ENCODE data around the gene KLK4. TPM values are rescaled to one million over a fixed set of nuclear protein-coding genes. Genes with fewer than 3 reads are reported as not detected.

KLK4 gene
- total and polyA plus RNA-seq, 2 of the 13 experiments (the other 11 are each of a cell fraction or from before 2014, with no cell fraction given): not detected

DNA sequence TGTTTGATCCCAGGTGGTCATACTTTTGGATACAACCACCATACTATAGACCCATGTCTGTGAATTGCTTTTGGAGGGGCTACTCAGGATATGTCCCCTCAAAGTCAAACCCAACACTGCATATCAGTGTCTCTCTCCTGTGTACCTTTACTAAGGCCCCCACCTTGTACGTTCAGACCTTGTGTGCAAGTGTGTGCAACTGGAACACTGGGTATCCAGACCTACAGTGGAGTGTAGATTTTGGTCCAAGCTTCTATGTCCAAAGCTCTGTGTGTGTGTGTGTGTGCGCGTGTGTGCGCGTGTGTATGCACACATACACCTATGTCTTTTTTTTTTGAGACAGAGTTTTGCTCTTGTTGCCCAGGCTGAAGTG, 20.0 kb downstream of the KLK4 start:
- no peak overlapping the region for H3K4me2 ChIP-seq (ENCODE audit: low read depth, low read length)
- no TSS peak for BruUV-seq (replicated peaks)
- no peaks in the 10 kb centered on the region for H3K4me1 ChIP-seq (ENCODE audit: insufficient read depth, low read length)
- WGBS (ENCODE audit: low lambda C conversion rate): 45% methylated on average over 5 of the region's 5 CpGs
- no peaks in the 10 kb centered on the region for H3K9me3 ChIP-seq (ENCODE audit: low read length)
- H3K27me3 ChIP-seq (ENCODE audit: control insufficient read depth in 1 of 2, insufficient read depth in 2 of 2, low read length in 2 of 2): no peaks in the 10 kb centered on the region; a peak in 1 of 5 replicates
- H3K27ac ChIP-seq (ENCODE audit: extremely low read length, insufficient read depth, low read length): no peak overlapping the region
- in situ Hi-C loops (cut with HindIII; ENCODE audit: extremely low pct_ligation_motif_present, low pct_unique_long_range_greater_than_20kb): no loop called here
- no peaks in the 10 kb centered on the region for H3K36me3 ChIP-seq (replicated peaks in 1 of 2; ENCODE audit: control insufficient read depth in 1 of 2, insufficient read depth in 2 of 2, low read length in 2 of 2)
- DNase-seq (ENCODE audit: low spot score) (no peak), ATAC-seq (no peak), FAIRE-seq (no peak)
- H3K79me2 ChIP-seq (ENCODE audit: insufficient read depth, low read length): no peaks in the 10 kb centered on the region
- POLR2A ChIA-PET: no interaction called here
- H3K9ac ChIP-seq (ENCODE audit: insufficient read depth, low read depth, low read length): no peak overlapping the region
- CTCF ChIA-PET (ENCODE audit: low intra/inter-chr PET ratio, low total read pairs): no interaction called here
- H3K4me3 ChIP-seq (replicated peaks in 1 of 3; ENCODE audit: insufficient read depth in 1 of 3, low read depth in 2 of 3, low read length in 3 of 3): no peak overlapping the region
- no peak overlapping the region for H2AFZ ChIP-seq (ENCODE audit: low read length)
- H4K20me1 ChIP-seq (ENCODE audit: insufficient read depth, low read length): no peaks in the 10 kb centered on the region
- TF ChIP-seq, protein P1, sequence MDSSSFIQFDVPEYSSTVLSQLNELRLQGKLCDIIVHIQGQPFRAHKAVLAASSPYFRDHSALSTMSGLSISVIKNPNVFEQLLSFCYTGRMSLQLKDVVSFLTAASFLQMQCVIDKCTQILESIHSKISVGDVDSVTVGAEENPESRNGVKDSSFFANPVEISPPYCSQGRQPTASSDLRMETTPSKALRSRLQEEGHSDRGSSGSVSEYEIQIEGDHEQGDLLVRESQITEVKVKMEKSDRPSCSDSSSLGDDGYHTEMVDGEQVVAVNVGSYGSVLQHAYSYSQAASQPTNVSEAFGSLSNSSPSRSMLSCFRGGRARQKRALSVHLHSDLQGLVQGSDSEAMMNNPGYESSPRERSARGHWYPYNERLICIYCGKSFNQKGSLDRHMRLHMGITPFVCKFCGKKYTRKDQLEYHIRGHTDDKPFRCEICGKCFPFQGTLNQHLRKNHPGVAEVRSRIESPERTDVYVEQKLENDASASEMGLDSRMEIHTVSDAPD (CRISPR knock-in tag; IDR thresholded peaks at IDR 0.05): no peak
- TF ChIP-seq ZNF33B (CRISPR knock-in tag; IDR thresholded peaks at IDR 0.05) (no peak), RARG (CRISPR knock-in tag; IDR thresholded peaks at IDR 0.05; ENCODE audit: low read depth) (no peak), ZNF703 (CRISPR knock-in tag; IDR thresholded peaks at IDR 0.05; ENCODE audit: borderline replicate concordance) (no peak), SIX4 (CRISPR knock-in tag; IDR thresholded peaks at IDR 0.05) (no peak), GPN1 (CRISPR knock-in tag; IDR thresholded peaks at IDR 0.05; ENCODE audit: borderline replicate concordance) (no peak), ZNF496 (CRISPR knock-in tag; IDR thresholded peaks at IDR 0.05; ENCODE audit: insufficient replicate concordance) (no peak), RFX1 (IDR thresholded peaks at IDR 0.05) (no peak), DMAP1 (CRISPR knock-in tag; IDR thresholded peaks at IDR 0.05) (no peak), ISX (CRISPR knock-in tag; conservative IDR thresholded peaks at IDR 0.05) (no peak), TOE1 (CRISPR knock-in tag; IDR thresholded peaks at IDR 0.05) (no peak)
- TF ChIP-seq, protein P2, sequence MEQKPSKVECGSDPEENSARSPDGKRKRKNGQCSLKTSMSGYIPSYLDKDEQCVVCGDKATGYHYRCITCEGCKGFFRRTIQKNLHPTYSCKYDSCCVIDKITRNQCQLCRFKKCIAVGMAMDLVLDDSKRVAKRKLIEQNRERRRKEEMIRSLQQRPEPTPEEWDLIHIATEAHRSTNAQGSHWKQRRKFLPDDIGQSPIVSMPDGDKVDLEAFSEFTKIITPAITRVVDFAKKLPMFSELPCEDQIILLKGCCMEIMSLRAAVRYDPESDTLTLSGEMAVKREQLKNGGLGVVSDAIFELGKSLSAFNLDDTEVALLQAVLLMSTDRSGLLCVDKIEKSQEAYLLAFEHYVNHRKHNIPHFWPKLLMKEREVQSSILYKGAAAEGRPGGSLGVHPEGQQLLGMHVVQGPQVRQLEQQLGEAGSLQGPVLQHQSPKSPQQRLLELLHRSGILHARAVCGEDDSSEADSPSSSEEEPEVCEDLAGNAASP (CRISPR knock-in tag; IDR thresholded peaks at IDR 0.05; ENCODE audit: borderline replicate concordance): no peak
- TF ChIP-seq, protein P3, sequence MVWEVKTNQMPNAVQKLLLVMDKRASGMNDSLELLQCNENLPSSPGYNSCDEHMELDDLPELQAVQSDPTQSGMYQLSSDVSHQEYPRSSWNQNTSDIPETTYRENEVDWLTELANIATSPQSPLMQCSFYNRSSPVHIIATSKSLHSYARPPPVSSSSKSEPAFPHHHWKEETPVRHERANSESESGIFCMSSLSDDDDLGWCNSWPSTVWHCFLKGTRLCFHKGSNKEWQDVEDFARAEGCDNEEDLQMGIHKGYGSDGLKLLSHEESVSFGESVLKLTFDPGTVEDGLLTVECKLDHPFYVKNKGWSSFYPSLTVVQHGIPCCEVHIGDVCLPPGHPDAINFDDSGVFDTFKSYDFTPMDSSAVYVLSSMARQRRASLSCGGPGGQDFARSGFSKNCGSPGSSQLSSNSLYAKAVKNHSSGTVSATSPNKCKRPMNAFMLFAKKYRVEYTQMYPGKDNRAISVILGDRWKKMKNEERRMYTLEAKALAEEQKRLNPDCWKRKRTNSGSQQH (CRISPR knock-in tag; IDR thresholded peaks at IDR 0.05; ENCODE audit: low read depth): no peak
- intact Hi-C loops (cut with micrococcal nuclease; ENCODE audit: unreplicated experiment): no loop called here
